ENCODE measurements around the gene ANTKMT. TPM values are rescaled to one million over a fixed set of nuclear protein-coding genes. Genes with fewer than 3 reads are reported as not detected.
"Not testable (repeated sequence)": the region's sequence is repeated elsewhere in the genome, so short reads cannot be mapped to it uniquely, and the experiment has no call there.

The ANTKMT gene
- total and polyA plus RNA-seq, 2 experiments from 2014 or later, result 38.8 to 81.8 TPM

GRCh38 chr16:740459-740763 lies 19.5 kb downstream of the ANTKMT start:
- Histone ChIP-seq H3K9me3 (ENCODE audit: low read depth) (no peaks in the 10 kb centered on the region), H3K79me2 (peaks cover 13% of the 10 kb centered on the region), H3K4me3 (peak overlapping the region; percentile 91), H3K4me1 (ENCODE audit: insufficient read depth) (peaks cover 11% of the 10 kb centered on the region), H4K20me1 (ENCODE audit: insufficient read depth, poor library complexity, severe bottlenecking) (no peaks in the 10 kb centered on the region), H3K4me2 (peak overlapping the region; percentile 99), H2AFZ (peak overlapping the region; percentile 84), H3K9me2 (replicated peaks; ENCODE audit: insufficient read depth) (no peaks in the 10 kb centered on the region), H3K27ac (peak overlapping the region; percentile 79), H3K36me3 (replicated peaks; ENCODE audit: insufficient read depth, low read depth) (no peaks in the 10 kb centered on the region), H3K27me3 (no peaks in the 10 kb centered on the region)
- WGBS (ENCODE audit: low lambda C conversion rate, missing lambda C conversion rate), result 2% methylated on average over 19 of the region's 22 CpGs
- no peak for DNase-seq (ENCODE audit: low spot score)
- TF ChIP-seq, protein P1, sequence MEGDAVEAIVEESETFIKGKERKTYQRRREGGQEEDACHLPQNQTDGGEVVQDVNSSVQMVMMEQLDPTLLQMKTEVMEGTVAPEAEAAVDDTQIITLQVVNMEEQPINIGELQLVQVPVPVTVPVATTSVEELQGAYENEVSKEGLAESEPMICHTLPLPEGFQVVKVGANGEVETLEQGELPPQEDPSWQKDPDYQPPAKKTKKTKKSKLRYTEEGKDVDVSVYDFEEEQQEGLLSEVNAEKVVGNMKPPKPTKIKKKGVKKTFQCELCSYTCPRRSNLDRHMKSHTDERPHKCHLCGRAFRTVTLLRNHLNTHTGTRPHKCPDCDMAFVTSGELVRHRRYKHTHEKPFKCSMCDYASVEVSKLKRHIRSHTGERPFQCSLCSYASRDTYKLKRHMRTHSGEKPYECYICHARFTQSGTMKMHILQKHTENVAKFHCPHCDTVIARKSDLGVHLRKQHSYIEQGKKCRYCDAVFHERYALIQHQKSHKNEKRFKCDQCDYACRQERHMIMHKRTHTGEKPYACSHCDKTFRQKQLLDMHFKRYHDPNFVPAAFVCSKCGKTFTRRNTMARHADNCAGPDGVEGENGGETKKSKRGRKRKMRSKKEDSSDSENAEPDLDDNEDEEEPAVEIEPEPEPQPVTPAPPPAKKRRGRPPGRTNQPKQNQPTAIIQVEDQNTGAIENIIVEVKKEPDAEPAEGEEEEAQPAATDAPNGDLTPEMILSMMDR (IDR thresholded peaks at IDR 0.05; ENCODE audit: poor library complexity), result no peak
- no peak for TF ChIP-seq EZH2 (IDR thresholded peaks at IDR 0.05; ENCODE audit: borderline replicate concordance)
- TF ChIP-seq EZH2phosphoT487 (IDR thresholded peaks at IDR 0.05; ENCODE audit: low read depth, severe bottlenecking, unreplicated experiment), result no peak

DNA sequence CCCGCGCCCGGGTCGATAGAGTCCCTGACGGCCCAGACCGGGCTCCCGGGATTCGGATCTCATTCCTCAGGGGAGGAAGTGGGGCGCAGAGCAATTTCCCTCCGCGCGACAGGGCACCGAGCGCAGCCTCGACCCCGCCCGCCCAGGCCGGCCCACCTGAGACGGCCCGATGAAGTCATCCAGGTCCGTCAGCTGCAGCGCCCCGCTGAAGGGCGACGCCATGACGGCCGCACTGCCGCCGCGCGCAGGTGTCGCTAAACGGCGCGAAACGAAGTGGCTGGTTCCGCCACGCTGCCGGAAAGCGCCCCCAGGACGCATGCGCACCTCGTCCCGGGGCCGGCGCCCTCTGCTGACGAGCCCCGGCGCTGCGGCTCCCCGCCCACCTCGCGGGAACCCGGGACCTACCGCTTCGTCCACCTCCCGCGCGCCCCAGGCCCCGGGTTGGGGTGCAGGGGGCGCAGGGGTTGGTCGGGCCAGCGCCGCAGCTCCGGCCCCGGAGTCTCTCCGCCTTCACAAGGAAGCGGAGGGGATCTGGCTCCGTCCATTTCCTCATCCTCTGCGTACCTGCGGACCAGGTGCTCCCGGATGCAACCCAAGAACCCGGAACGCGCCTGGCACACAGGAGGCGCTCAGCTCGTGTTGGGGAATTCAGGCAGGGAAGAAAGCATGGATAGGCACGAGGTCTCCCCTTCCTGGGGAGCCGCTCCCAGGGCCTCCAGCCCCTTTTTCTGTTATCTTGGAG lies 20.0 kb downstream of the ANTKMT start, which contains the start of gene CIAO3:
Gene CIAO3, minus strand, starts transcription at position 234 of the 742 bp plus-strand sequence. Its CDS starts 12 bp downstream, at position 222.
- H3K9me2 ChIP-seq (replicated peaks; ENCODE audit: insufficient read depth), result no peaks in the 10 kb centered on the region
- peak; percentile 97 for DNase-seq (ENCODE audit: low spot score)
- no peaks in the 10 kb centered on the region for H3K36me3 ChIP-seq (replicated peaks; ENCODE audit: insufficient read depth, low read depth)
- H3K79me2 ChIP-seq, result peaks cover 13% of the 10 kb centered on the region
- H3K4me3 ChIP-seq, result peak within 1 kb of the TSS; percentile 91
- no peaks in the 10 kb centered on the region for H3K9me3 ChIP-seq (ENCODE audit: low read depth)
- peak within 1 kb of the TSS; percentile 79 for H3K27ac ChIP-seq
- 2% methylated on average over 51 of the region's 79 CpGs for WGBS (ENCODE audit: low lambda C conversion rate, missing lambda C conversion rate)
- H3K27me3 ChIP-seq, result no peaks in the 10 kb centered on the region
- no peaks in the 10 kb centered on the region for H4K20me1 ChIP-seq (ENCODE audit: insufficient read depth, poor library complexity, severe bottlenecking)
- H3K4me1 ChIP-seq (ENCODE audit: insufficient read depth), result peaks cover 11% of the 10 kb centered on the region
- peak within 1 kb of the TSS; percentile 84 for H2AFZ ChIP-seq
- H3K4me2 ChIP-seq, result peak within 1 kb of the TSS; percentile 99
- TF ChIP-seq EZH2 (IDR thresholded peaks at IDR 0.05; ENCODE audit: borderline replicate concordance) (no peak), EZH2phosphoT487 (IDR thresholded peaks at IDR 0.05; ENCODE audit: low read depth, severe bottlenecking, unreplicated experiment) (no peak)
- TF ChIP-seq, protein P1 (IDR thresholded peaks at IDR 0.05; ENCODE audit: poor library complexity), result peak; percentile 85

GRCh38 chr16:741986-742629 lies 21.2 kb downstream of the ANTKMT start:
- peaks cover 11% of the 10 kb centered on the region for H3K4me1 ChIP-seq (ENCODE audit: insufficient read depth)
- 93% methylated on average over 15 of the region's 15 CpGs for WGBS (ENCODE audit: low lambda C conversion rate, missing lambda C conversion rate)

GRCh38 chr16:742894-743293 lies 21.9 kb downstream of the ANTKMT start:
- Histone ChIP-seq H3K79me2 (peaks cover 13% of the 10 kb centered on the region), H3K4me1 (ENCODE audit: insufficient read depth) (peaks cover 11% of the 10 kb centered on the region)
- H3K9me3 ChIP-seq (ENCODE audit: low read depth); H3K4me3 ChIP-seq; H2AFZ ChIP-seq; H3K9me2 ChIP-seq (replicated peaks; ENCODE audit: insufficient read depth); DNase-seq (ENCODE audit: low spot score); H3K27me3 ChIP-seq; H3K36me3 ChIP-seq (replicated peaks; ENCODE audit: insufficient read depth, low read depth); H4K20me1 ChIP-seq (ENCODE audit: insufficient read depth, poor library complexity, severe bottlenecking); H3K4me2 ChIP-seq; H3K27ac ChIP-seq: not testable (repeated sequence)
- WGBS (ENCODE audit: low lambda C conversion rate, missing lambda C conversion rate), result 90% methylated on average over 14 of the region's 14 CpGs

More at GRCh38 chr16:741986-742629, 21.2 kb downstream of the ANTKMT start:
- no peak overlapping the region for H3K27ac ChIP-seq
- peak overlapping the region; percentile 93 for H3K4me2 ChIP-seq
- no peaks in the 10 kb centered on the region for H4K20me1 ChIP-seq (ENCODE audit: insufficient read depth, poor library complexity, severe bottlenecking)
- H2AFZ ChIP-seq, result no peak overlapping the region
- no peaks in the 10 kb centered on the region for H3K36me3 ChIP-seq (replicated peaks; ENCODE audit: insufficient read depth, low read depth)
- no peak for TF ChIP-seq EZH2 (IDR thresholded peaks at IDR 0.05; ENCODE audit: borderline replicate concordance)
- no peak for TF ChIP-seq EZH2phosphoT487 (IDR thresholded peaks at IDR 0.05; ENCODE audit: low read depth, severe bottlenecking, unreplicated experiment)
- TF ChIP-seq, protein P1 (IDR thresholded peaks at IDR 0.05; ENCODE audit: poor library complexity), result no peak
- H3K9me2 ChIP-seq (replicated peaks; ENCODE audit: insufficient read depth), result no peaks in the 10 kb centered on the region
- H3K9me3 ChIP-seq (ENCODE audit: low read depth), result no peaks in the 10 kb centered on the region
- H3K27me3 ChIP-seq, result no peaks in the 10 kb centered on the region
- H3K79me2 ChIP-seq, result peaks cover 13% of the 10 kb centered on the region
- no peak for DNase-seq (ENCODE audit: low spot score)
- H3K4me3 ChIP-seq, result no peak overlapping the region
